ENCODE measurements around the gene ISL1. TPM values are rescaled to one million over a fixed set of nuclear protein-coding genes. Genes with fewer than 3 reads are reported as not detected.

Gene ISL1
- total RNA-seq, 1 experiment from 2014 or later: 1.3 TPM

- POLR2A ChIA-PET: no interaction called here
- no peaks in the 10 kb centered on the region for H3K9me2 ChIP-seq (ENCODE audit: insufficient read depth)
- intact Hi-C loops (cut with micrococcal nuclease): no loop called here
- no peak for TF ChIP-seq EZH2phosphoT487 (IDR thresholded peaks at IDR 0.05; ENCODE audit: borderline replicate concordance)
- TF ChIP-seq, protein P1, sequence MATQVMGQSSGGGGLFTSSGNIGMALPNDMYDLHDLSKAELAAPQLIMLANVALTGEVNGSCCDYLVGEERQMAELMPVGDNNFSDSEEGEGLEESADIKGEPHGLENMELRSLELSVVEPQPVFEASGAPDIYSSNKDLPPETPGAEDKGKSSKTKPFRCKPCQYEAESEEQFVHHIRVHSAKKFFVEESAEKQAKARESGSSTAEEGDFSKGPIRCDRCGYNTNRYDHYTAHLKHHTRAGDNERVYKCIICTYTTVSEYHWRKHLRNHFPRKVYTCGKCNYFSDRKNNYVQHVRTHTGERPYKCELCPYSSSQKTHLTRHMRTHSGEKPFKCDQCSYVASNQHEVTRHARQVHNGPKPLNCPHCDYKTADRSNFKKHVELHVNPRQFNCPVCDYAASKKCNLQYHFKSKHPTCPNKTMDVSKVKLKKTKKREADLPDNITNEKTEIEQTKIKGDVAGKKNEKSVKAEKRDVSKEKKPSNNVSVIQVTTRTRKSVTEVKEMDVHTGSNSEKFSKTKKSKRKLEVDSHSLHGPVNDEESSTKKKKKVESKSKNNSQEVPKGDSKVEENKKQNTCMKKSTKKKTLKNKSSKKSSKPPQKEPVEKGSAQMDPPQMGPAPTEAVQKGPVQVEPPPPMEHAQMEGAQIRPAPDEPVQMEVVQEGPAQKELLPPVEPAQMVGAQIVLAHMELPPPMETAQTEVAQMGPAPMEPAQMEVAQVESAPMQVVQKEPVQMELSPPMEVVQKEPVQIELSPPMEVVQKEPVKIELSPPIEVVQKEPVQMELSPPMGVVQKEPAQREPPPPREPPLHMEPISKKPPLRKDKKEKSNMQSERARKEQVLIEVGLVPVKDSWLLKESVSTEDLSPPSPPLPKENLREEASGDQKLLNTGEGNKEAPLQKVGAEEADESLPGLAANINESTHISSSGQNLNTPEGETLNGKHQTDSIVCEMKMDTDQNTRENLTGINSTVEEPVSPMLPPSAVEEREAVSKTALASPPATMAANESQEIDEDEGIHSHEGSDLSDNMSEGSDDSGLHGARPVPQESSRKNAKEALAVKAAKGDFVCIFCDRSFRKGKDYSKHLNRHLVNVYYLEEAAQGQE (IDR thresholded peaks at IDR 0.05; ENCODE audit: low read depth): no peak
- TF ChIP-seq SP1 (IDR thresholded peaks at IDR 0.05; ENCODE audit: low read depth): no peak
- TF ChIP-seq, protein P2, sequence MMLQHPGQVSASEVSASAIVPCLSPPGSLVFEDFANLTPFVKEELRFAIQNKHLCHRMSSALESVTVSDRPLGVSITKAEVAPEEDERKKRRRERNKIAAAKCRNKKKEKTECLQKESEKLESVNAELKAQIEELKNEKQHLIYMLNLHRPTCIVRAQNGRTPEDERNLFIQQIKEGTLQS (IDR thresholded peaks at IDR 0.05): no peak
- no peak for TF ChIP-seq YY1 (IDR thresholded peaks at IDR 0.05; ENCODE audit: extremely low read depth, insufficient replicate concordance, low read depth, low read length)
- TF ChIP-seq ZFX (IDR thresholded peaks at IDR 0.05): no peak
- no peak for TF ChIP-seq SIN3A (IDR thresholded peaks at IDR 0.05; ENCODE audit: low read depth)
- TF ChIP-seq, protein P3, sequence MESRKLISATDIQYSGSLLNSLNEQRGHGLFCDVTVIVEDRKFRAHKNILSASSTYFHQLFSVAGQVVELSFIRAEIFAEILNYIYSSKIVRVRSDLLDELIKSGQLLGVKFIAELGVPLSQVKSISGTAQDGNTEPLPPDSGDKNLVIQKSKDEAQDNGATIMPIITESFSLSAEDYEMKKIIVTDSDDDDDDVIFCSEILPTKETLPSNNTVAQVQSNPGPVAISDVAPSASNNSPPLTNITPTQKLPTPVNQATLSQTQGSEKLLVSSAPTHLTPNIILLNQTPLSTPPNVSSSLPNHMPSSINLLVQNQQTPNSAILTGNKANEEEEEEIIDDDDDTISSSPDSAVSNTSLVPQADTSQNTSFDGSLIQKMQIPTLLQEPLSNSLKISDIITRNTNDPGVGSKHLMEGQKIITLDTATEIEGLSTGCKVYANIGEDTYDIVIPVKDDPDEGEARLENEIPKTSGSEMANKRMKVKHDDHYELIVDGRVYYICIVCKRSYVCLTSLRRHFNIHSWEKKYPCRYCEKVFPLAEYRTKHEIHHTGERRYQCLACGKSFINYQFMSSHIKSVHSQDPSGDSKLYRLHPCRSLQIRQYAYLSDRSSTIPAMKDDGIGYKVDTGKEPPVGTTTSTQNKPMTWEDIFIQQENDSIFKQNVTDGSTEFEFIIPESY (IDR thresholded peaks at IDR 0.05; ENCODE audit: extremely low read depth, insufficient replicate concordance, low read length): no peak
- TF ChIP-seq TCF7L2 (IDR thresholded peaks at IDR 0.05; ENCODE audit: borderline replicate concordance, extremely low read depth, insufficient read depth, insufficient read length): no peak
- TF ChIP-seq POLR2AphosphoS5 (IDR thresholded peaks at IDR 0.05; ENCODE audit: low read depth, low read length): no peak
- no peak for TF ChIP-seq SRF (IDR thresholded peaks at IDR 0.05; ENCODE audit: low read depth)
- H3K4me2 ChIP-seq (ENCODE audit: low read length): no peak overlapping the region
- no peaks in the 10 kb centered on the region for H3K4me1 ChIP-seq (ENCODE audit: control insufficient read depth in 1 of 2, insufficient read depth in 2 of 2, low read length in 2 of 2)
- H3K27ac ChIP-seq (ENCODE audit: low read depth, low read length): no peak overlapping the region
- no peaks in the 10 kb centered on the region for H4K20me1 ChIP-seq (ENCODE audit: insufficient read depth)
- CTCF ChIA-PET: no interaction called here
- no peak overlapping the region for H3K4me3 ChIP-seq (replicated peaks in 1 of 2; ENCODE audit: low read depth in 1 of 2, low read length in 2 of 2)
- no peak overlapping the region for H2AFZ ChIP-seq (ENCODE audit: low read depth, low read length, poor library complexity, severe bottlenecking)
- no peaks in the 10 kb centered on the region for H3K36me3 ChIP-seq (ENCODE audit: control insufficient read depth in 1 of 2, insufficient read depth in 2 of 2, low read length in 2 of 2)
- no TSS peak for BruUV-seq (replicated peaks)
- no peaks in the 10 kb centered on the region for H3K27me3 ChIP-seq (ENCODE audit: insufficient read depth, low read length)
- no peak overlapping the region for H3K9ac ChIP-seq (ENCODE audit: low read length)
- no peaks in the 10 kb centered on the region for H3K79me2 ChIP-seq (ENCODE audit: insufficient read depth, low read length)
- RAD21 ChIA-PET (ENCODE audit: low non-redundant PET in 1 of 2, low total read pairs in 2 of 2, uncharacterized antibody in 2 of 2, unreplicated experiment in 2 of 2): no interaction called here
- ATAC-seq (no peak), DNase-seq (ENCODE audit: low read depth, low spot score) (no peak)
- no peaks in the 10 kb centered on the region for H3K9me3 ChIP-seq (ENCODE audit: control insufficient read depth in 1 of 2, insufficient read depth in 1 of 2, low read depth in 1 of 2, low read length in 2 of 2)
Observed at GRCh38 chr5:51414516-51414915, 31.3 kb downstream of the ISL1 start.

Data from HCT116 (cell line).